Spleen (tissue), 11 donors: ENCODE measurements around the gene DNM1. TPM values are rescaled to one million over a fixed set of nuclear protein-coding genes. Genes with fewer than 3 reads are reported as not detected.

Experiments
- DNase-seq: peaks from one replicate; pipeline ENCODE4 v3.0.0-alpha.2; 2020
- H3K27ac ChIP-seq, 8 donors: fragments of 200-600 bp; sonication (generic) in 7 of 8; 1 replicate in 4 of 8; 2 replicates in 4 of 8; pipeline versions ENCODE4 v1.5.0 to v1.8.0; 2016 to 2021; ENCODE audit warnings: inconsistent platforms in 4 of 8, mild to moderate bottlenecking in 4 of 8, moderate library complexity in 1 of 8
- H3K27me3 ChIP-seq, 7 donors: fragments of 200-600 bp; sonication (generic) in 6 of 7; replicated peaks in 1 of 7; 1 replicate in 4 of 7; 2 replicates in 3 of 7; pipeline versions ENCODE4 v1.5.0 to v1.8.0; 2016 to 2021; ENCODE audit warnings: inconsistent platforms in 3 of 7, mild to moderate bottlenecking in 1 of 7
- H3K36me3 ChIP-seq, 6 donors: fragments of 200-600 bp; sonication (generic) in 5 of 6; 1 replicate in 4 of 6; 2 replicates in 2 of 6; pipeline versions ENCODE4 v1.5.0 to v1.8.0; 2016 to 2021; ENCODE audit warnings: inconsistent platforms in 2 of 6
- H3K4me1 ChIP-seq, 6 donors: fragments of 200-600 bp; sonication (generic) in 5 of 6; 1 replicate in 3 of 6; 2 replicates in 3 of 6; pipeline versions ENCODE4 v1.5.0 to v1.8.0; 2016 to 2021; ENCODE audit warnings: inconsistent platforms in 3 of 6
- H3K4me3 ChIP-seq, 8 donors: fragments of 200-600 bp; sonication (generic) in 7 of 8; 1 replicate in 4 of 8; 2 replicates in 4 of 8; pipeline versions ENCODE4 v1.5.0 to v1.8.0; 2016 to 2021; ENCODE audit warnings: inconsistent platforms in 4 of 8, mild to moderate bottlenecking in 4 of 8, moderate library complexity in 2 of 8
- H3K9me3 ChIP-seq, 8 donors: fragments of 200-600 bp; sonication (generic) in 7 of 8; 1 replicate in 4 of 8; 2 replicates in 4 of 8; pipeline versions ENCODE4 v1.5.0 to v1.8.0; 2016 to 2021; ENCODE audit warnings: inconsistent platforms in 4 of 8
- CTCF ChIP-seq, 11 experiments: fragments of 200-600 bp in 7 of 11; fragments of 450-650 bp in 4 of 11; sonication (generic) in 4 of 11; IDR thresholded peaks in 8 of 11; conservative IDR thresholded peaks in 3 of 11; 1 replicate in 7 of 11; 2 replicates in 4 of 11; pipeline versions ENCODE4 v1.4.0 to v1.8.0; 2016 to 2021; ENCODE audit warnings: antibody characterized with exemption in 11 of 11, inconsistent platforms in 4 of 11, mild to moderate bottlenecking in 1 of 11
- POLR2A ChIP-seq, 3 donors: fragments of 450-650 bp; IDR thresholded peaks; one replicate each; pipeline ENCODE4 v1.5.1; 2017; ENCODE audit warnings: antibody characterized with exemption in 3 of 3, mild to moderate bottlenecking in 1 of 3
- POLR2AphosphoS5 ChIP-seq, 3 donors: sonication (generic); formaldehyde crosslinking; IDR thresholded peaks; one replicate each; pipeline ENCODE4 v1.5.1; 2017; ENCODE audit warnings: antibody characterized with exemption in 3 of 3
- WGBS, 5 donors: extraction: QIAGEN DNeasy Blood & Tissue Kit in 3 of 5; methylation state at CpG; one replicate each; pipeline versions ENCODE4 v1.1.5 to v1.1.7; 2013 to 2018; 5-methylcytosine and 5-hydroxymethylcytosine counted together
- intact Hi-C: fragments of 100-400 bp; cut with DNase I; formaldehyde crosslinking; loops from one replicate; pipeline ENCODE4 v1.15.0; 2023; ENCODE audit warnings: low total_unique reads
- polyA plus RNA-seq, 3 donors: library from polyadenylated mRNA; stranded (reverse); fragments of 200-250 nt; gene quantifications; one replicate each; pipeline ENCODE4 v1.2.1, GENCODE V29; 2013
- total RNA-seq, 7 donors: library from RNA; depleted of rRNA in 3 of 7; stranded (reverse); fragments of >200 nt in 3 of 7; fragmentation: NEBNext Ultra II Directional in 4 of 7; extraction: Animal tissue kit (Norgen Biotek cat#: 25700) in 4 of 7; gene quantifications; one replicate each; pipeline versions ENCODE4 v1.1.0 to v1.2.1, GENCODE V29; 2016 to 2021
- donor health status: healthy with polysubstance abuse.
- donor health status: DM: no; HTN: no; CAD: no; lungs with moderate emphysema.
- donor health status: DM: no; HTN: no; CAD: no.
- donor health status: Bipolar disorder and iron deficiency.
- donor health status: healthy.
- donor health status: DM: no; HTN: no; CAD: no.
- donor health status: DM: yes; HTN: yes; CAD: no.

Gene DNM1
- total and polyA plus RNA-seq, 10 donors: 0.42 to 3.6 (median 1.6) TPM

- Histone ChIP-seq H3K27ac (no peak overlapping the region), H3K36me3 (no peaks in the 10 kb centered on the region), H3K9me3 (no peaks in the 10 kb centered on the region), H3K4me1 (no peaks in the 10 kb centered on the region), H3K4me3 (no peak overlapping the region), H3K27me3 (peaks cover 0 to 22% (median 0%) of the 10 kb centered on the region in 7 donors)
- intact Hi-C loops: no loop called here
- DNase-seq: no peak
- TF ChIP-seq CTCF (IDR thresholded peaks at IDR 0.05 in 8 of 11, conservative IDR thresholded peaks at IDR 0.05 in 3 of 11) (no peak), POLR2A (IDR thresholded peaks at IDR 0.05) (no peak), POLR2AphosphoS5 (IDR thresholded peaks at IDR 0.05) (no peak)
- WGBS, 5 donors: 69 to 86% (median 76%) methylated on average over 12 of the region's 12 CpGs
Measured at GRCh38 chr9:128211186-128211980, 8.2 kb downstream of the DNM1 start.

GRCh38 chr9:128211981-128212281 lies 8.8 kb downstream of the DNM1 start:
- Histone ChIP-seq H3K4me1 (no peaks in the 10 kb centered on the region), H3K4me3 (no peak overlapping the region), H3K27me3 (peaks cover 0 to 22% (median 0%) of the 10 kb centered on the region in 7 donors), H3K9me3 (no peaks in the 10 kb centered on the region), H3K36me3 (no peaks in the 10 kb centered on the region), H3K27ac (no peak overlapping the region)
- intact Hi-C loops: no loop called here
- no peak for DNase-seq
- TF ChIP-seq POLR2A (IDR thresholded peaks at IDR 0.05) (no peak), POLR2AphosphoS5 (IDR thresholded peaks at IDR 0.05) (no peak), CTCF (IDR thresholded peaks at IDR 0.05 in 8 of 11, conservative IDR thresholded peaks at IDR 0.05 in 3 of 11) (no peak)
- 77 to 93% (median 86%) methylated on average over 2 of the region's 2 CpGs for WGBS, 5 donors

- DNase-seq: no peak
- H3K27me3 ChIP-seq: peaks cover 0 to 13% (median 0%) of the 10 kb centered on the region in 7 donors
- intact Hi-C loops: no loop called here
- no peak overlapping the region for H3K27ac ChIP-seq
- H3K4me1 ChIP-seq: peaks cover 0 to 14% (median 12%) of the 10 kb centered on the region in 6 donors
- H3K9me3 ChIP-seq: no peaks in the 10 kb centered on the region
- no peaks in the 10 kb centered on the region for H3K36me3 ChIP-seq
- 80 to 88% (median 85%) methylated on average over 10 to 12 of the region's 12 CpGs for WGBS, 5 donors
- TF ChIP-seq CTCF (IDR thresholded peaks at IDR 0.05 in 8 of 11, conservative IDR thresholded peaks at IDR 0.05 in 3 of 11): no peak
- TF ChIP-seq POLR2A (IDR thresholded peaks at IDR 0.05): no peak
- no peak for TF ChIP-seq POLR2AphosphoS5 (IDR thresholded peaks at IDR 0.05)
- no peak overlapping the region for H3K4me3 ChIP-seq
Measured at GRCh38 chr9:128213746-128214497, 10.7 kb downstream of the DNM1 start.
